HG03432 (cell line): ENCODE measurements around the gene PACRG.

ENCODE experiments used
- ATAC-seq: cut with Tn5 transposase; IDR thresholded peaks from one replicate; pipeline ENCODE4 v1.9.1; 2021; ENCODE audit warnings: mild to moderate bottlenecking, moderate library complexity; ENCODE audit not compliant: unreplicated experiment

The PACRG gene

GRCh38 chr6:163321717-163322116, 593.9 kb downstream of the PACRG start:
- ATAC-seq: no peak

DNA sequence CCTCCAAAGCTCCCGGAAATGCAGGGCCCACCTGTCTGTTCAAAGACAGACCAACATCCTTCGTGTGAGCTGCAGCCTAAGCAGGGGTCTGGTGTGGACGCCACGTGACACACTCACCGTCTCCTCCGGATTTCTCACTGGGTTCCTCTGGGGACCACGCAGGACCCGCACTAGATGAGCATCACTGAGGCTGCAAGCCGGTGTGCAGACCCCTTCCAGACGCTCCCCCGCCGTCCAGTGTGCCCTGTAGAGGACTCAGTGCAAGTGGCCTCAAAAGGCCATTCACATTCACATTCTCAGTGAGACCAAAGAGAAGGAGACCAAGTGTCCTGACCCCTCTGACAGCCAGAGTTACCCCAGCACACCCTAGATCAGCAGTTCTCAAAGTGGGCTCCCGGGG, 595.5 kb downstream of the PACRG start:
- ATAC-seq: no peak

- no peak for ATAC-seq
Observed at GRCh38 chr6:163323705-163324104, 595.9 kb downstream of the PACRG start.

GRCh38 chr6:163324326-163324687, 596.5 kb downstream of the PACRG start:
- ATAC-seq: no peak

GRCh38 chr6:163324688-163325389, 597.1 kb downstream of the PACRG start:
- ATAC-seq: no peak

GRCh38 chr6:163325390-163325784, 597.6 kb downstream of the PACRG start:
- ATAC-seq: no peak

- ATAC-seq: no peak
Observed at GRCh38 chr6:163327165-163327880, 599.5 kb downstream of the PACRG start.

- no peak for ATAC-seq
Observed at GRCh38 chr6:163327921-163328320, 600.1 kb downstream of the PACRG start.

- no peak for ATAC-seq
Observed at GRCh38 chr6:163328411-163328810, 600.6 kb downstream of the PACRG start.

DNA sequence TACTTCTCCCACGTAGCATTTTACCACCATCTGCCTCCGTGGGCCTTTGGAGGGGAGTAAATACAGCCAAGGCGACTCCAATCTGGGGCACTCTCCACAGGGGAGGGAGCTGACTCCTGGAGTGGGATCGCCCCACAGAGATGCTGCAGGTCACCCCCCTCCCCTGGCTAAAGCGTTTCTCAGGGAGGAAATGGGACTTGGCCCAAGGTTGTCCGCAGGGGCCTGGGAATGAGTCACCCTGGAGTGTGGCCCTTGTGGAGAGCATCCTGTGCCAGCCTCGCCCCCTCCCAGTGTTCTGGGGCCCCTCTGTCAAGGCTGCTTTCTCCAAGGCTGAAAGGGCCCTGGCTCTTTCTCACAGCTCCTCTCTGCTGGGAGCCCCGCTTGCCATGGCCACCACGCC, 602.2 kb downstream of the PACRG start:
- no peak for ATAC-seq

- no peak for ATAC-seq
Observed at GRCh38 chr6:163331245-163331644, 603.5 kb downstream of the PACRG start.

GRCh38 chr6:163332575-163332974, 604.8 kb downstream of the PACRG start:
- ATAC-seq: no peak

DNA sequence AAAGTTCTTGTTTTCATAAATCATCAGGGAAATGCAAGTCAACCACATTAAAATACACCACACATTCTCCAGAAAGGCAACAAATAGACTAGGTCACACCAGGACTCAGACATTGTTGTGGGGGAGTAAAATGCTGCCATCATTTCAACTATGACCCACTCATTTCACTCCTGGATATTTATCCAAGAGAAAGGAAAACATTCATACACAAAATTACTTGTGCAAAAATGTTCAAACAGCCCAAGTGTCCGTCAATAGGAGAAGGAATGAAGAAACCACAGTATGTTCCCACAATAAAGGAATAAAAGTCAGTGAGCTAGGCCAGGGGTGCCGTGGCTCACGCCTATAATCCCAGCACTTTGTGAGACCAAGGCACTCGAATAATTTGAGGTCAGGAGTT, 605.3 kb downstream of the PACRG start:
- ATAC-seq: no peak

GRCh38 chr6:163333701-163334663, 606.2 kb downstream of the PACRG start:
- ATAC-seq: no peak

DNA sequence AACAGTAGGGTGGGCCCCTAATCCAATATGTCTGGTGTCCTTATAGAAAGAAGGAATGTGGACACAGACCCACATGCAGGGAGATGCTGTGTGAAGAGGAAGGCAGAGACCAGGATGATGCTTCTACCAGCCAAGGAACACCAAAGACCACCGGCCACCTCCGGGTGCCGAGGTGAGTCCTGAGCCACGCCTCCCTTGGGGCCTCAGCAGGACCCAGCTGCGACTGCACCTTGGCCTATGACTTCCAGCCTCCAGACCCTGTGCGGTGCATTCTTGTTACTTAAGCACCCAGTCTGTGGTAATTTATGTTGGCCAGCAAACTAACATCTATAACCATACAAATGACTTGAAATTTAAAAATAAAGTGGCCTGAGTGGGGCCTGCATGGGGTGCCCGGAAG, 607.3 kb downstream of the PACRG start:
- ATAC-seq: no peak

- ATAC-seq: no peak
Observed at GRCh38 chr6:163335671-163336545, 608.1 kb downstream of the PACRG start.

- ATAC-seq: no peak
Observed at GRCh38 chr6:163336961-163337360, 609.2 kb downstream of the PACRG start.

DNA sequence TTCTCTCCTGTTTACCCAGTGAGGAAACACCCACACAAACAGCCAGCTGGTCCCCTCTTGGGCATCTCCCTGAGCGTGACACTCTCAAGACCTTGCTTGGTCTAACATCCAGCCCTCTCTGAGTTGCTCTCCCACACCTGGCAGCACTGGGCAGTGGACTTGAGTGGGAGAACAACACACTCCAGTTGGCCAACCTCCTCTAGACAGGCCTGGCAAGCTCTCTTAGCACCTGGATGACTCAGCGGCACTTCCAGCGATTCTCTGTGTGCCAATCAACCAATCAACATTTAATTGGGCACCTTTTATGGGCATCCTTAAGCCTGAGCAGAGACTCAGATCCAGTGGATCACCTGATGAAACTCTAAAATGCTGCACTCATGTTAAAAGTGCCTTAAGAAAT, 610.2 kb downstream of the PACRG start:
- no peak for ATAC-seq

DNA sequence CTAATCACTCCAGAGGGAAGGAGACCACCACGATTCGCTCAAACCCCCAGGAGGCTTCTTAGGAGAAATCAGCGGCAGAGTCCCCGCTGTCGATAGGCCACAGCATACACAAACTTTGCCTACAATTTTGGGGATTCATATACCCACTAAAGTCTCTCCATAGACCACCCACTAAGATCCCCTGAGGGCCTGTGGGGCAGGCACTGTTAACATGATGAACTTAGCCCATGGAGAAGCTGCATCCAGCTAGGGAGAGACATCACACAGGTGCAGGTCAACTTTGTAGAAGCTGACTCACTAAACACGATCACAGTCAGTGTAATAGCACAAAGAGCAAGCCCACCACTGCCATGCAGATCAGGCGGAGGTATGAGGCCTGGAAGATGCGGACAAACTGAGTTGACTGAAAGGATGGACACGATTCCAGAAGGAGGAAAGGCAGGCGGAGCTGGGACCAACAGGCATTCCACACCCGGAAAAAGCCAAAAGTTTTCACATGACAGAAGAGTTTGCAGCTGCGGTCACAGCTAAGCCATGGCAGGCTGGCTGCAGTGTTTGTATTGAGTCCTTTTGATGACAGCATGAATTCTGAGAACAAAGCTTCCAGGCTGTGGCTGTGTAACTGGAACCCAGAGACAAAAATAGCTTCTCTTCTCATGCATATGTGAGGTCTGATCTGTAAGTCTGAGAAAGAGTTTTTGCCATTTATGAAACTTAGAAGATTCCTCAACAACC, 611.1 kb downstream of the PACRG start:
- ATAC-seq: no peak

GRCh38 chr6:163339466-163339865, 611.7 kb downstream of the PACRG start:
- ATAC-seq: no peak
